Cardiac septum (tissue), 1 donor: ENCODE measurements around the gene AGAP1. TPM values are rescaled to one million over a fixed set of nuclear protein-coding genes. Genes with fewer than 3 reads are reported as not detected.
"Not testable (repeated sequence)": the region's sequence is repeated elsewhere in the genome, so short reads cannot be mapped to it uniquely, and the experiment has no call there.

ENCODE experiments used
- DNase-seq: peaks from one replicate; pipeline ENCODE4 v3.0.0-alpha.2; 2020; ENCODE audit warnings: low spot score
- intact Hi-C: fragments of 100-400 bp; cut with DNase I; formaldehyde crosslinking; loops from one replicate; pipeline ENCODE4 v1.14.0; 2022
- total RNA-seq: library from RNA; stranded (reverse); fragmentation: NEBNext Ultra II Directional; extraction: Animal tissue kit (Norgen Biotek cat#: 25700); gene quantifications from one replicate; pipeline ENCODE4 v1.2.1, GENCODE V29; 2021
- donor health status: DM: no; HTN: no; CAD: no.

Gene AGAP1
- total RNA-seq, 1 donor from 2014 or later: 18.7 TPM

DNA sequence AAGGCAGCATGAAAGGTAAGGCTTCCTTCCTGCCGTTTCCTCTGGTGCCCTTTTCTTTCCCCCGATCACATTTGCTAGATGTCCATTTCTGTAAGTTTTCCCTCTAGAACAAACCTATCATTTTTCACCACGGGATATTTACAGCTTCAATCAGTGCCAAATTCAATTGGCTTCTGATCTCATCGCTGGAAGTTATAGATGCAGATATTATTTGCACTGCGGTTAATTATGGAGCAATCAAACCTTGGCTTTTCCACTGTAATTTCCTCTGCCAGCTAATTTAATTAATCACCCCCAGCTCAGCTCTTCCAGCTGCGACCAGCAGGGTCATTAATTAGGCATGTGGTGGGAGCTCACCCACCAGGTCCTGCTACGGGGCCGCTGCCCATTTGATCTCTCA, 588.2 kb downstream of the AGAP1 start:
- intact Hi-C loops: no loop called here
- DNase-seq: no peak

DNA sequence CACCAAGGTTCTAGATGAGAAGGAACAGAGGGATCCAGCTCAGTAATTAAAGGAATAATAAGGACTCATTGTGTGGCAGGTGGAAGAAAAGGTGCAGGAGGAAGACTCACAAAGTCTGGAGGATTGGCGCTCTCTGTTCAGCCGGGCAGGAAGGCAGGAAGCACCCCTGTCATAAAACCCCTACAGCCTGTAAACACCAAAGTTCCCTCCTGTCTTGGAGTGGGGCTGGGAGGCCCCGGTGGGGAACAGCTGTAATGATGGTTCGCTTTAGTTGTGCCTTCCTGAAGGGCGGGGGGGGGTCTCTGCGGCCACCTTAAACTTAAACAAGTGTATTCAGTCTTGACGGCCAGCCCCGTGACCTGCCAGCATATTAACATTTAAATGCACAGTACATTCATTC, 590.1 kb downstream of the AGAP1 start:
- intact Hi-C loops: no loop called here

DNA sequence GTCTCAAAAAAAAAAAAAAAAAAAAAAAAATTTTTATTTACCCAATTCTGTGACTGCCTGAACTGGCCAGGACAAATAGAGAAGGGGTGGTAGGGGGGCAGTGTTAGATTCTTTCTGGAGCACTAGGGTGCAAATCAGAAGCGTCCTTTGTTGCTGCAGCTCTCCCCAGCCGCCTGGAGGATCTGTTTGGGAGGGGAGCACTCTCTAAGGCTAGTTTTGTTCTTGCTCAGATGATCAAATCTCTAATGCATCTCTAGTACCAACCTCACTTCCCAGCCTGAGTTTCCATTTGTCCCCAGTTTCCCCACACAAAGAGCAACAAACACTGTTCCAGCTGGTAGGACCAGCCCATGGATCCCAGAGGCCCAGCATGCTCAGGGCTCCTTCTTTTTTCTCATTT, 591.4 kb downstream of the AGAP1 start:
- no peak for DNase-seq
- intact Hi-C loops: no loop called here

More for the DNA sequence above, 590.1 kb downstream of the AGAP1 start:
- DNase-seq: no peak

DNA sequence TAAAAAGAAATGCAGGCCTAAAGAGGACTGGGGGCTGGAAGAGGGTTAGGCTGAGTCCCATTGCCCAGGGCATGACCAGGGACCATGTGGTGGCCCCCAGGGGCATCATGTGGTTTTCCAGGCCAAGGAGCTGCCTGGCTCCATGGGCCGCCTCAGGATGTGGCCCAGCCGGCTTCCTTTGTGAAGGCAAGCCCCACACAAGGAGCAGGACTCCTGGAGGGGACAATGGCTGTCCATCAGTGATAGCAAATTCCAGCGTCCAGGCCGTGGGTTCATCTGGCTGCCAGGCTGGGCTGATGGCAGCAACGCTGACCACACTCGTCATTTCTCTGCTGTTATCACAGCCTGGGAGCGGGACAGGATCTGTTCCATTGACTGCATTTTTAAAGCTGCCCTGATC, 591.8 kb downstream of the AGAP1 start:
- no peak for DNase-seq
- intact Hi-C loops: no loop called here

DNA sequence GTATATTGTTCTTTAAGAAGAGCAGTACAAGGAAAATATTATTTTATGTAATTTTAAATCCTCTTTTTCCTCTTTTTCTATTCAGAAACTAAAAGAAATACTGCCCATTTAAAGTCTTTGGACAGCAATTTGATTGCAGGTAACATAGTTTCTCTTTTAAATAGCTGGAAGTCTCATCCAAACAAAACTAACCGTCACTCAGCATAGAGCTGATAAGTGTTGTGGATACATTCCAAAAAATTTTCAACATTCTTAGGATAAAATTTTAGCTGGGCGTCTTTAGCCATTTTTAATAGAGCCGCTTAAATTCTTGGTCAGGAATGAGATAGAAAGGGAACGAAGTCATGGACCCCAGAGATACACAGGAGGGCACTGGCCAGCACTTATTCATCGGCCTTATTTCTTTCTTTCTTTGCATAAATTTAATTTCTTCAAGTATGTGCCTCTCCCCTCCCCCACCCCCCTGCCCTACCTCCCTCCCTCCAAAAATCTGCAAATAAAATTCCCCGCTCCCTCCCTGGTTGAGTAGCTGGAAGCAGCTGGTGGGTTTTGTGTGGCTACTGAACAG, 592.6 kb downstream of the AGAP1 start:
- intact Hi-C loops: no loop called here
- no peak for DNase-seq

DNA sequence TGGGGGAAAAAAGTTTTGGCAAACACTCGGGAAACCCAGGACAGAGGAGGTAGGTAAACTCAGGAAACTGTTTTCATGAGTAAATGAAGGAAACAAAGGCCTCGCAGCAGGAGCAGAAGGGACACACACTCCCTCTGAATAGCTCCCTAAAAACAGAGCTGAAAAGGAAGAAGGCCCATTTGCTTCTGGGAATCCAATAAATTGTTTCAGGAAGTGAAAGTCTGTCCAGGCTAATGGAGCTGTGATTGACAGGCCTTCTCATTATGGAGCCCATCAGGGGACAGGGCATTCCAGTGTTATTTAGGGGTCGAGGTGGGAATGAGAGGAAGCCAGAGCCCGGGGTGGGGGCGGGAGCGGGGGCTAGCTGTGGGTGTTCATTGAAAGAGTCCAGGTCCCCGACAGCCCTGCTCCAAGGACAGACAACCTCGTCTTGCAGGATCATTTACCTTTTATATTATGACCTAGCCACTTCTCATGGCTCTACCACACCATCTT, 593.2 kb downstream of the AGAP1 start:
- no peak for DNase-seq
- intact Hi-C loops: no loop called here

DNA sequence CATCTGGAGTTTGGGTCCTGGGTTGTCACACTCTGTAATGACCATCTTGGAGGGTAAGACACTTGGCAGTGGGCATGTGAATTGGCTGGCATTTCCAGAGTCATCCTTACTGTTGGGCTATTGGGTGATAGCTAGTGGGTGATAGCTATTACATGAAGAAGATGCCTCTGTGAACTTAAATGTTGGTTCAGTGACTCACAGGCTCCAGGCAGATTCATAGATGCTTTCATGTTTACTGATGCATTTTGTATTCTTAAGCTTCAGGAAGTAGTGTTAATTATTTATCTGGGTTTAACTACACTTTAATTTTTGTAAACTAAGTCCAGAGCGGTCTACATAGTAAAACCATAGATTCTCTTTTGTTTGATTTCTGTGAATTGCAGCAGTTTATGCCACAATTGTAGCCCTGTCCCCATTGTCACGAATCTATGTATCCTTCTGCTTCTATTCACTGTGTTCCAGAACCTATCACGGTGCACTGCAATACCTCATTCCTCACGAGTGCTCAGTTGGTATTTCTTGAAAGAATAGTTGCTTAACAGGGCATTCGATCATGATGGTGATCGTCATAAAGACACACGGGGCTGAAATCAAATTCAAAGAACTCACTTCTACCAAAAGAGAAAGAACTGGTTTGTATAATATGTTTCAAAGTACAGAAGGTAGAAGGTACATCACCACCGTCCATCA, 594.7 kb downstream of the AGAP1 start:
- no peak for DNase-seq
- intact Hi-C loops: no loop called here

DNA sequence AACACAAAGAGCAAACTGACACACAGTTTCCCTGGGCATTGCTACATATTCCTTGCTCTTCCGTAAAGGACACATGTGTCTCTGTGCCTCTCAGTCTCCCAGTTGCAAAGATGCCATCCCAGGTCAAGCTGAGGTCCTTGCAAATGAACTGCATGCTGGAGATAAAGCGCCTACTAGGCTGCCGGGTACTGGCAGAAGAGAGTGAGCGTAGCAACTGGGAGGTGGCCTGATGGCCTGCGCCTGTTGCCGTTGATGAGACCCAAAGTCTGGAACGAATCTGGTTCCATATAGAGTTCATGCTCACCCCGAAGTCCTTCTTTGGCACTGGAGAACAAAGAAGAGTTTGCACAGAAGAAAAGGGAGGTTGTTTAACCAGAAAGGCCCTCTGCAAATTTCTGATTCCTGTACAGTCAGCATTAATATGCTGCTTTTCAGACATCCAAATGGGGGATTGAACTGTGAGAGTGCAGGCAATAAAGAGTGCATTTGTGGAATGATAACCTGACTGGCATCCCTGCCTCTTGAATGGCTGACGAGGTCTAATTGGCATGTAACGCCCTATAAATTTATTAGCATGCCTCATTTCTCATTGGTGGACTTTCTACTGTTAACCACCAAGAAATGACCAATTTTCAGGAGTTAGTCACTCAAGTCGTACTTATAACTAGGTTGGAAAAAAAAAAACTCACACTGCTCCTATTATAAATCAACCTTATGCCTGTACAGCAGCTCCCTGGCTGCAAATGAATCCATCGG, 595.6 kb downstream of the AGAP1 start:
- DNase-seq: no peak
- intact Hi-C loops: no loop called here

DNA sequence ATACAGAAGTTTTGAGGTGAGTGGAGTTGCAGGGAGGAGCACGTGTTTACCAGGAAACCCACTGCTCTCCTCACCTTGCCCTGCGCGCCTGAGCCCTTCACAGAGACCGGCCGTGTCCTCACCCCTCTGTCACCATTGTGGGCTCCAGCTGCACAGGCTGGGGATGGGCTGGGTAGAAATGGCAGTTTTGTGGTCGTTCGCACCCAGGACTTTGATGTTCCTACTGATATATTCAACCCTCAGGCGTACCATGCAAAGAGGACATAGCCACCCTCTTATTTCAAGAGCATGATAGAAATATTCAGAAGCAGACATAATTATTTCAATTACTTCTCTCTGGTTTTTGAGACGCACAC, 596.2 kb downstream of the AGAP1 start:
- no peak for DNase-seq
- intact Hi-C loops: no loop called here

DNA sequence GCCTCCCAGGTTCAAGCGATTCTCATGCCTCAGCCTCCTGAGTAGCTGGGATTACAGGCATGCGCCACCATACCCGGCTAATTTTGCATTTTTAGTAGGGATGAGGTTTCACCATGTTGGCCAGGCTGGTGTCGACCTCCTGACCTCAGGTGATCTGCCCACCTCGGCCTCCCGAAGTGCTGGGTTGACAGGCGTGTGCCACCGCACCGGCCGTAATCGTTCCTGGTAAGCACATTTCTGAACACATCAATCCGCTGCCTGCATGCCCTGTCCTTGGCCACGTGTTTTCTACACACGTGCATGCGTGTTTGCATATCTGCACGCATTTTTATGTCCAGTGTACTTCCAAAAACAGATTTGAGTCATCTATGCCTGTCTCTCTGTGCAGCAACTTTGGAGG, 597.0 kb downstream of the AGAP1 start:
- DNase-seq, intact Hi-C loops: not testable (repeated sequence)

DNA sequence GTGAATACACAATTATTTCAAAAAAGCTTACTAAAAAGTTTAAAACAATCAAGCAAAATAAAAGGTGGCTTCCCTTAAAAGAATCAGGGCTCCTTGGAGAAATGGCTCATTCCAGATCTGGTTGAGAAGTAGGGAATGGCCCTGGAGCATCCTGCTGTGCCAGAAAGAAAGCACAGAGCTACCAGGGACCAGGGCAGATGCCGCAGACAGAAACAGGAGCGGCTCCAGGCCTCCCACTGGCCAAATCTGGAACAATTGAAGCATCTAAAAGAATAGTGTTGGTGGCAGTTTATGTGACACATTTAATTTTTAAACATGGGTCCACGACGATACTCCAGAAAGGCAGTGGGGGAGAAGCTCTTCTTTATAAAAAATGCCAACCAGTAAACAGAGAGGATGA, 598.9 kb downstream of the AGAP1 start:
- intact Hi-C loops: no loop called here

DNA sequence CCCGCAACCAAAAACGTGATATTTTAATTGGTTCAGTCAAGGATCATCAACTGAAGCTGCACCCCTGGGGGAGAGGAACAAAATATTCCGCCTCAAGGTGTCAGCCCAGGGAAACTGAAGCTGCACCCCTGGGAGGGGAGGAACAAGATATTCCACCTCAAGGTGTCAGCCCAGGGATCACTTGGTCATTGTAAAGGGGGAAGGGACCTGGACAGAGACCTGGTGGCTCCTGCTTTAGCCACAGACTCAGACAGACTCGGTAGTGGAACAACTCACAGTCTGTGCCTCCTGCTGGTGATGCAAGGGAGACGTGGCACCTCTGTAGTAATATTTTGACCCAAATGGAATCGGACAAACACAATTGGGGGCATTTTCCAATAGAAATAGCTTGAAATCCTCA, 599.3 kb downstream of the AGAP1 start:
- intact Hi-C loops: no loop called here
- no peak for DNase-seq

More for the DNA sequence above, 598.9 kb downstream of the AGAP1 start:
- DNase-seq: no peak

DNA sequence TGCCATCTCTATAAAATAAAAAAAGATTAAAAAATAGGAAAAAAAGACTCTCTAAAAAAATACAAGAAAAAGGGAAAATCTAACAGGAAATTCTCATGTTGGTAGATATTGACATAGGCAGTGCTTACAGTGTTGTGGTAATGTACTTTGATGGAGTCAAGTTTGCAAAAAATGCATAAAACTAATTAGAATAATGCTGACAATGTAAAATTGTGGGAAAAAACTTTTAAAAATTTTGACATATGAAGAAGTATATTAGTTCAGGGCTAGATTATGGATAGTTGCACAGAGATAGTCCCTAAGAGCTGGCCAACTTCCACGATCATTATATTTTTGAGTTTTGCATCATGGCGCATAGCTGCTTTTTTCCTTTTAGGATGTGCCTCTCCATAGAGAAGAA, 601.7 kb downstream of the AGAP1 start:
- intact Hi-C loops: no loop called here
- DNase-seq: no peak

DNA sequence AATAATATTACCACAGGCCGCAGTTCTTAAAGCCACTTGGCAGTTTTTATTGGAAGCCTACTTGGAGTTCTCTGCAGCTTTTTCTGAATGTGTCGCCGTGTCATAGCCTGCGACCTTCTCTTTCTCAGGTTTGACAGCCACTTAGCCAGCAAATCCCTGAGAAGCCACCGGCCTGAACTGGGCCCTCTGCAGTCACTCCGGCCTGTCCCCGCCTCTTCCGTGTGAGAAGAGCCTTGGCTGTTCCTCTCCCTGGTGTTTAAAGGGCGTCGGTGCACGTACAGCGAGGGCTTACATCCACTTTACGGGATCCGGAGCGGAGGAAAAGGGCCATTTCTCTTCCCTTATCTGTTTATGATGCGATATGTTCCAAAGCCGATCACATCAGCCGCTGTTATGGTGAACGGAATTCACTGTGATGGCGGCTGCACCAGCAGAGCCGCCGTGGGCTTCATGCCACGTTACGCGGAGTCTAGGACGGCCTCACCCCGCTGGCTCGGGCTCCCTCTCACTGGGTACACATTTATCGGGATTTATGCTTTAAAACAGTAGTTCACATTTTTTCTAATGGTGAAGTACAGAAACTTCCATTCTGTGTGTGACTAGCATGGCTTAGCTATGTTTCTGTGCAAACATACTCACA, 607.6 kb downstream of the AGAP1 start:
- intact Hi-C loops: no loop called here
- no peak for DNase-seq

DNA sequence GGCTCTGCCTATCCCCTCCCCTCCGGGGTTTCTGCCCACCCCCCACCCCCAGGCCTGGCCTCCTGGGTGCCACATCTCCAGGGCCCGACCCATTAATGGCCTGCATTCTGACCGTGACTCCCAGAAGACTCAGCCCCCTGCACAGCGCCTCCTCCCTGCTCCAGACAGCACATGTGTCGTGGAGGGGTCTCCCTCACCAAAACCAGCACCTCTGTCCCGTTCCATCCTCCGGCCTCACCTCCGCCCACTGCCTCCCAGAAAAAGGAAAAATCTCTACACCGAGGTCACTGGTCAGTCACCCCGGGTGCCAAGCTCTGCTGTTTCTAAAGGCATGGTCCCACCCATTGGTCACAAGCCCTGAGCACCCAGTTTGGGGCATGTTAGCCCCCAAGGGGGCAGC, 609.1 kb downstream of the AGAP1 start:
- intact Hi-C loops: no loop called here

DNA sequence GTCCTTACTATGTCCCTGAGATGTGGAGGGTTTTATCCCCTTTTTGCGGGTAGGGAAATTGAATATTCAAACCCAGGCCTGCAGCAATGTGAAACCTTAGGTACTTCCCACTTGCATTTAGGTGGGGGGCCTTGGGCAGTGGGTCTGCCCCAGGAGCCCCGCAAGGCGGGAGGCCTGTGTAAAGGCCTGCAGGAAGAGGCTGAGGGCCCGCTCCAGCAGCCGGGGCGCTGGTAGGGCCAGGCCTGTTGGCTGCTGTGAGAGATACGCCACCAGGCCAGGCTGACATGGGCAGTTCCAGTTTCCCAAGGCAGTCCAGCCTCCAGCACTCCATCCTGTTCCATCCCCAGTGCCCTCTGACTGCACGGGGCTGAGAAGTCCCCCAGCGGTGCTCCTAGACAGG, 610.1 kb downstream of the AGAP1 start:
- DNase-seq: no peak
- intact Hi-C loops: no loop called here

More for the DNA sequence above, 609.1 kb downstream of the AGAP1 start:
- no peak for DNase-seq

DNA sequence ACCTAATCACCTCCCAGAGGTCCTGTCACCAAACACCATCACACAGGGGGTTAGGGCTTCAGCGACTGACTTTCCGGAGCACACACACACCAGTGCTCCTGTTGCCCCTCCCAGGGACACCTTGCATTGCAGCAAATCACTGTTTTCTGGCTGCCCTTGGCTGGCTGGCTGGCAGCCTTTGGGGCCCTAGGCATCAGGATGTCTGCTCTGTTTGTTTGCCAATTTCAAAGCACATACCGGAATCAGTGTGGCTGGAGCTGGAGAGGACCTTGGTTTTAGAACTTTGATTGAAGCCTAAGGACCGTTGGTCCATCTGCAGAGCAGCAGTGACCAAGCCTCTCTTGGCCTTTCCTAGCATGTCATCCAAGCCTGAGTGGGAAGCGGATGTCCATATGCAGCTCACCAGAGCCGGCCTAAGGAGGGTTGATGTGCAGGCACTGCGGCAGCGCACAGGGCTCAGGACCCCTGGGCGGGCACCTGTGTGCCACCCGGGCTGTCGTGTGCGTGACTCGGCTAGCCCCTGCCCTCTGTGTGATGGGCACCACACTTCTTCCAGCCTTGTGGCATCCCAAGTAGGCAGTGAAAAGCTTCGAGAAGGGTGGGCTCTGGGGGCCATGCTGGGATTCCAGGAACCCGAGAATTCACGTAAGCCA, 612.2 kb downstream of the AGAP1 start:
- no peak for DNase-seq
- intact Hi-C loops: no loop called here

DNA sequence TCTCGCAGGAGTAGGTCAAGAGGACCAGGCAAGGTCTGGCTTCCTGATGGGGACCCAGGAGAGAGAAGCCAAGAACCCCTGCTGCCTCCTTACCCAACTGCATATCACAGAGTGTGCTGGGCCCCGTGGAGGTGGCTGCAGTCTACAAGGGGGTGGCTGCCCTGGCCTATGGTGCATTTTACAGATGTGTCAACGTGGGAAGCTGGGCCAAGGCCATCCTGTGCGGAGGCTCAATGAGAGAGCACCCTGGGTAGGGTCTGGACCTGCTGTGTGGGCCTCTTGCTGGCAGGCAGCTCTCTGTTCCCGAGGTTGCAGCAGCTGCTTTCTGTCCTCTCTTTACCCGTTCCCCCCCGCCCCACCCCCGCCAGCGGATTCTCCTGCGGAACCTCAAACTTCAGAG, 612.9 kb downstream of the AGAP1 start:
- no peak for DNase-seq
- intact Hi-C loops: no loop called here

DNA sequence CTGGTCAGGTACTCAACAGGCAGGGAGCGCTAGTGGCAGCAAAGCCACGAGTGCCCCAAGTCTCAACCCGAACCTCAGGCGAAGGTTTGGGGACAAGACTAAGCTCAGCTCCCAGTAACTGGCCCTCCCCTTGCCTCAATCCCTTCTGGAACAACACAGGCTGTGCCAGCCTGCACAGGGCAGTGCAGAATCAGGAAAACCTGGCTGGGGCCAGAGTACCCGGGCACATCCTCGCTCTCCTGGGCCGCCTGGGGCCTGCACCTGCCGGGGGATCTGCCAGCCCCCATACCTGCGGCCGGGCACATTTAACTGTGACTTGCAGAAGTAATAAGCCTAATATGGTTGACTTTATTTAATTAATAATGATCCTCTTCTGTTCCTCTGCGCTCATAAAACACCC, 613.7 kb downstream of the AGAP1 start:
- no peak for DNase-seq
- intact Hi-C loops: no loop called here
